AML-193 (cell line): ENCODE results near the gene HEATR5B.
"Not testable (repeated sequence)": the region's sequence is repeated elsewhere in the genome, so short reads cannot be mapped to it uniquely, and the experiment has no call there.

Experiments
- DNase-seq, 2 experiments: peaks; one replicate each; lab custom pipeline; 2025; lab: John Stamatoyannopoulos, UW

Gene HEATR5B

GRCh38 chr2:36941867-36942266 lies 142.3 kb downstream of the HEATR5B start:
- DNase-seq, result no peak

GRCh38 chr2:36936526-36936925 lies 147.6 kb downstream of the HEATR5B start:
- DNase-seq, result not testable (repeated sequence)

GRCh38 chr2:36931688-36932087 lies 152.5 kb downstream of the HEATR5B start:
- not testable (repeated sequence) for DNase-seq
